OCI-LY1 (cell line): Measurements from ENCODE around the gene SUPT3H.

Experiments used
- EZH2 ChIP-seq: fragments of 200-600 bp; sonication (generic), shearing (Covaris generic); IDR thresholded peaks from 2 replicates; pipeline ENCODE4 v1.8.0; 2017; ENCODE audit warnings: borderline replicate concordance, mixed run types, mild to moderate bottlenecking, antibody characterized with exemption, low read length, moderate library complexity, mixed read lengths
- TF ChIP-seq, protein P1 (sequence below): fragments of 200-600 bp; sonication (generic), shearing (Covaris generic); IDR thresholded peaks from 2 replicates; pipeline ENCODE4 v1.5.1; 2017; ENCODE audit warnings: mild to moderate bottlenecking, antibody characterized with exemption, low read length, moderate library complexity, mixed read lengths

DNA sequence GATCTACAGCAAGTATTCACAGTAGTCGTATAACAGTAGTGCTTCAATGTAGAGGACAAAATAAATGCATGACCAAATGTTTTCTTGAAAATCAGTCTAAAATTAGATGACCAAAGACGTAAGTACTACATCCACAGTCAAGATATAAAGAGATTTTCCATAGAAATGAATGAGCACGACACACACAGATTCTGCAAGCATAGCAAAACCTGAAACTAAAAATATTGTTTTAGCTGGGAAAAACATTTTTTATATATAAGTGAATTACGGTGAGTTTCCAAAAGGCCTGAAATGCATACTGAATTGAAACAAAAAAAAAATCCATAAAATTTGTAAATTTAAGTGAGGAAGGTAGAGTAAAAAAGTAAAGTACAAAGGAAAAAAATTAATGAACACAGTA is 217.4 kb downstream of the SUPT3H start:
- TF ChIP-seq, protein P1, sequence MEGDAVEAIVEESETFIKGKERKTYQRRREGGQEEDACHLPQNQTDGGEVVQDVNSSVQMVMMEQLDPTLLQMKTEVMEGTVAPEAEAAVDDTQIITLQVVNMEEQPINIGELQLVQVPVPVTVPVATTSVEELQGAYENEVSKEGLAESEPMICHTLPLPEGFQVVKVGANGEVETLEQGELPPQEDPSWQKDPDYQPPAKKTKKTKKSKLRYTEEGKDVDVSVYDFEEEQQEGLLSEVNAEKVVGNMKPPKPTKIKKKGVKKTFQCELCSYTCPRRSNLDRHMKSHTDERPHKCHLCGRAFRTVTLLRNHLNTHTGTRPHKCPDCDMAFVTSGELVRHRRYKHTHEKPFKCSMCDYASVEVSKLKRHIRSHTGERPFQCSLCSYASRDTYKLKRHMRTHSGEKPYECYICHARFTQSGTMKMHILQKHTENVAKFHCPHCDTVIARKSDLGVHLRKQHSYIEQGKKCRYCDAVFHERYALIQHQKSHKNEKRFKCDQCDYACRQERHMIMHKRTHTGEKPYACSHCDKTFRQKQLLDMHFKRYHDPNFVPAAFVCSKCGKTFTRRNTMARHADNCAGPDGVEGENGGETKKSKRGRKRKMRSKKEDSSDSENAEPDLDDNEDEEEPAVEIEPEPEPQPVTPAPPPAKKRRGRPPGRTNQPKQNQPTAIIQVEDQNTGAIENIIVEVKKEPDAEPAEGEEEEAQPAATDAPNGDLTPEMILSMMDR: no peak
- no peak for TF ChIP-seq EZH2
